GM10248 (cell line): ENCODE results near the gene SLC41A3.

Source experiments
- CTCF ChIA-PET: fragments of 300-600 bp; sonication (Branson Sonifier 250); formaldehyde crosslinking; extraction: SDS; loops from one replicate; lab custom pipeline; 2021; ENCODE audit warnings: antibody characterized with exemption; lab: Yijun Ruan, JAX
- POLR2A ChIA-PET: fragments of 350-650 bp; sonication (Branson Sonifier 250); formaldehyde crosslinking; extraction: SDS; loops from one replicate; lab custom pipeline; 2020; ENCODE audit warnings: antibody characterized with exemption; lab: Yijun Ruan, JAX
- DNase-seq: peaks from one replicate; pipeline ENCODE4 v3.0.0; 2012; ENCODE audit errors: extremely low spot score
- CTCF ChIP-seq: IDR thresholded peaks from 2 replicates; pipeline ENCODE4 v1.5.1; 2012; ENCODE audit warnings: mild to moderate bottlenecking, low read depth; ENCODE audit errors: extremely low read depth, missing control alignments, control extremely low read depth

SLC41A3 gene

GRCh38 chr3:126121074-126121473, 37.1 kb upstream of the SLC41A3 start:
- no peak for TF ChIP-seq CTCF
- POLR2A ChIA-PET = no interaction called here
- CTCF ChIA-PET = interaction anchor here (2.8 kb wide), 1 partner anchor 13 kb away, joined by 13 read pairs; no protein-coding TSS in a partner anchor
- no peak for DNase-seq

GRCh38 chr3:126119976-126120375, 36.1 kb upstream of the SLC41A3 start:
- CTCF ChIA-PET = interaction anchor here (2.8 kb wide), 1 partner anchor 14 kb away, joined by 13 read pairs; no protein-coding TSS in a partner anchor
- no peak for DNase-seq
- POLR2A ChIA-PET = no interaction called here
- no peak for TF ChIP-seq CTCF

GRCh38 chr3:126119008-126119675, 35.2 kb upstream of the SLC41A3 start:
- DNase-seq = no peak
- POLR2A ChIA-PET = no interaction called here
- CTCF ChIA-PET = interaction anchor here (1.2 kb wide), 1 partner anchor 17 kb away, joined by 3 read pairs; no protein-coding TSS in a partner anchor
- TF ChIP-seq CTCF = no peak

GRCh38 chr3:126118591-126118990, 34.7 kb upstream of the SLC41A3 start:
- TF ChIP-seq CTCF = no peak
- ChIA-PET CTCF (interaction anchor here (1.2 kb wide), 1 partner anchor 16 kb away, joined by 3 read pairs; no protein-coding TSS in a partner anchor), POLR2A (no interaction called here)
- no peak for DNase-seq

GRCh38 chr3:126117786-126118185, 33.9 kb upstream of the SLC41A3 start:
- POLR2A ChIA-PET = no interaction called here
- CTCF ChIA-PET = interaction anchor here (1.2 kb wide), 2 partner anchors 15 to 17 kb away, joined by 3 read pairs; no protein-coding TSS in a partner anchor
- no peak for TF ChIP-seq CTCF
- DNase-seq = no peak

- POLR2A ChIA-PET = no interaction called here
- DNase-seq = no peak
- no peak for TF ChIP-seq CTCF
- CTCF ChIA-PET = interaction anchor here (1.2 kb wide), 1 partner anchor 17 kb away, joined by 3 read pairs; no protein-coding TSS in a partner anchor
These were observed 33.3 kb upstream of the SLC41A3 start for GRCh38 chr3:126117212-126117611.
